ENCODE results near the gene CUL3.

- peak; percentile 98 for TF ChIP-seq POLR2A (IDR thresholded peaks at IDR 0.05; ENCODE audit: low read length)
- no peak for TF ChIP-seq GATA1 (IDR thresholded peaks at IDR 0.05; ENCODE audit: low read depth, low read length)
Measured at GRCh38 chr2:224585211-224586088, at the start of gene CUL3.

Data from erythroblast (primary cell).